Lower leg skin (tissue), 4 donors: ENCODE data around the gene FBXO8. TPM values are rescaled to one million over a fixed set of nuclear protein-coding genes. Genes with fewer than 3 reads are reported as not detected.
"Not testable (repeated sequence)": the region's sequence is repeated elsewhere in the genome, so short reads cannot be mapped to it uniquely, and the experiment has no call there.

Source experiments
- DNase-seq, 2 donors: peaks; one replicate each; pipeline ENCODE4 v3.0.0-alpha.2; 2019; ENCODE audit warnings: low spot score in 2 of 2
- H3K4me3 ChIP-seq: fragments of 200-600 bp; sonication (generic); 2 replicates; pipeline ENCODE4 v1.5.1; 2017; ENCODE audit warnings: mild to moderate bottlenecking, low read depth; ENCODE audit not compliant: poor library complexity, severe bottlenecking
- POLR2A ChIP-seq, 2 donors: fragments of 450-650 bp; IDR thresholded peaks; one replicate each; pipeline ENCODE4 v1.6.1; 2016 to 2017; ENCODE audit warnings: antibody characterized with exemption in 2 of 2, mild to moderate bottlenecking in 1 of 2, moderate library complexity in 1 of 2
- WGBS, 2 donors: methylation state at CpG; one replicate each; pipeline ENCODE4 v1.1.5; 2018; 5-methylcytosine and 5-hydroxymethylcytosine counted together
- intact Hi-C: fragments of 100-400 bp; cut with DNase I; formaldehyde crosslinking; loops from one replicate; pipeline ENCODE4 v1.15.0; 2023; ENCODE audit warnings: low total_unique reads
- total RNA-seq, 4 donors: library from RNA; depleted of rRNA; stranded (reverse); fragments of >200 nt; gene quantifications; one replicate each; pipeline ENCODE4 v1.1.0, GENCODE V29; 2016
- TF ChIP-seq, protein P1 (sequence below), 3 donors: fragments of 450-650 bp; IDR thresholded peaks; one replicate each; pipeline ENCODE4 v1.5.1; 2016; ENCODE audit warnings: antibody characterized with exemption in 3 of 3, mild to moderate bottlenecking in 3 of 3, moderate library complexity in 2 of 3

FBXO8 gene
- total RNA-seq, 4 donors from 2014 or later, result 35.6 to 58.3 (median 47.2) TPM

DNA sequence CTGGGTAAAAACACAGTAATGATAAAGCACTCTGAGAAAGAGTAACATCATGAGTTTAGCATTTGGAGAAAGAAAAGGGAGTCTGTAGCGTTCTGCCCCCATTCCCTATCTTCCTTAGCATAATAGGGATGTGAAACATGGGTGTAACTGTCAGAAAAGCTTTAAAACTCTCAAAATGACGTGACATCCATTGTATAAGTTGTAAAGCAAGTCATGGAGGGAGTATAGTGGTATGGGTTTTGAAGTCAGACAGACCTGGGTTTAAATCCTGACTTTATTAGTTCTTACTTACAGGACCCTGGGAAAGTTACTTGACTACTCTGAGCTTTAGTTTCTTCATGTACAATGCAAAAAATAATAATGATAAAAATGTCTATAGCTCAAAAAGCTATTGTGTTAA is 17.1 kb downstream of the FBXO8 start:
- no peak for DNase-seq
- TF ChIP-seq POLR2A (IDR thresholded peaks at IDR 0.05), result no peak
- TF ChIP-seq, protein P1, sequence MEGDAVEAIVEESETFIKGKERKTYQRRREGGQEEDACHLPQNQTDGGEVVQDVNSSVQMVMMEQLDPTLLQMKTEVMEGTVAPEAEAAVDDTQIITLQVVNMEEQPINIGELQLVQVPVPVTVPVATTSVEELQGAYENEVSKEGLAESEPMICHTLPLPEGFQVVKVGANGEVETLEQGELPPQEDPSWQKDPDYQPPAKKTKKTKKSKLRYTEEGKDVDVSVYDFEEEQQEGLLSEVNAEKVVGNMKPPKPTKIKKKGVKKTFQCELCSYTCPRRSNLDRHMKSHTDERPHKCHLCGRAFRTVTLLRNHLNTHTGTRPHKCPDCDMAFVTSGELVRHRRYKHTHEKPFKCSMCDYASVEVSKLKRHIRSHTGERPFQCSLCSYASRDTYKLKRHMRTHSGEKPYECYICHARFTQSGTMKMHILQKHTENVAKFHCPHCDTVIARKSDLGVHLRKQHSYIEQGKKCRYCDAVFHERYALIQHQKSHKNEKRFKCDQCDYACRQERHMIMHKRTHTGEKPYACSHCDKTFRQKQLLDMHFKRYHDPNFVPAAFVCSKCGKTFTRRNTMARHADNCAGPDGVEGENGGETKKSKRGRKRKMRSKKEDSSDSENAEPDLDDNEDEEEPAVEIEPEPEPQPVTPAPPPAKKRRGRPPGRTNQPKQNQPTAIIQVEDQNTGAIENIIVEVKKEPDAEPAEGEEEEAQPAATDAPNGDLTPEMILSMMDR (IDR thresholded peaks at IDR 0.05), result no peak
- intact Hi-C loops, result no loop called here
- H3K4me3 ChIP-seq, result no peak overlapping the region
- 46 to 57% methylated on average over 2 of the region's 2 CpGs for WGBS, 2 donors

DNA sequence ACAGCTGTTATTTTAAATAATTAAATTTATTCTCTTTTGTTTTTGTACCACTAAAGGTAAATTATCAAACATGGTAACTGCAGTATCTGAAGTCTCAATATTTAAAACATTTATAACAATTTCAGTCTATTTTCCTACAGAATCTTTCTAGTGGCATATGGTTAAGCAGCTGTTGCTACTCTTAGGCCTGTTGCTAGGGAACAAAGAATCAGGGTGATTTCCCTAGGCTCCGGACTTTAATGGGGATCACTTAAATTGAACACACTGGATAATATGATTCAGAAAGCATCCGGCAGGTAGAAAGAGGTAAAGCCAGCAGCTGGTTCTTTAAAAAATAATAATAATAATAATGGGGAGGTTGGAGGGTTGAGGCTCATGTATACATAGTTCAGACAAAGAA is 17.6 kb downstream of the FBXO8 start:
- intact Hi-C loops, result no loop called here
- no peak overlapping the region for H3K4me3 ChIP-seq
- no peak for DNase-seq
- no peak for TF ChIP-seq POLR2A (IDR thresholded peaks at IDR 0.05)
- TF ChIP-seq, protein P1 (IDR thresholded peaks at IDR 0.05), result no peak
- WGBS, 2 donors, result 50 to 59% methylated on average over 2 of the region's 2 CpGs

DNA sequence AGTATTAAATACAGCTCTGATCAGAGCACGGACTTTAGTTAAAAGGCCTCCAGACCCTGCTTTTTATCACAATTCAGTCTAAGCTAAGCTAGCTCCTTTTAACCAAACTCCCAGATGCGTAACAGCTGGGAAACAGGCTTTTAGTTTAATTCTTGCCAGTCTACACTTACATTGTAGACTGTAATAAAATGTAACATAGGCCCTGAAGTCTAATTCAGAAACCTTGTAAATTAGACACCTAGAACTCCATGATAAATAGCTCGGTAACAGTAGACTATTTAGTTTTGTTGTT is 20.1 kb downstream of the FBXO8 start:
- DNase-seq, result no peak
- WGBS, 2 donors, result 89 to 92% methylated on average over 3 of the region's 3 CpGs
- H3K4me3 ChIP-seq, result no peak overlapping the region
- intact Hi-C loops, result no loop called here
- TF ChIP-seq, protein P1 (IDR thresholded peaks at IDR 0.05), result no peak
- no peak for TF ChIP-seq POLR2A (IDR thresholded peaks at IDR 0.05)

DNA sequence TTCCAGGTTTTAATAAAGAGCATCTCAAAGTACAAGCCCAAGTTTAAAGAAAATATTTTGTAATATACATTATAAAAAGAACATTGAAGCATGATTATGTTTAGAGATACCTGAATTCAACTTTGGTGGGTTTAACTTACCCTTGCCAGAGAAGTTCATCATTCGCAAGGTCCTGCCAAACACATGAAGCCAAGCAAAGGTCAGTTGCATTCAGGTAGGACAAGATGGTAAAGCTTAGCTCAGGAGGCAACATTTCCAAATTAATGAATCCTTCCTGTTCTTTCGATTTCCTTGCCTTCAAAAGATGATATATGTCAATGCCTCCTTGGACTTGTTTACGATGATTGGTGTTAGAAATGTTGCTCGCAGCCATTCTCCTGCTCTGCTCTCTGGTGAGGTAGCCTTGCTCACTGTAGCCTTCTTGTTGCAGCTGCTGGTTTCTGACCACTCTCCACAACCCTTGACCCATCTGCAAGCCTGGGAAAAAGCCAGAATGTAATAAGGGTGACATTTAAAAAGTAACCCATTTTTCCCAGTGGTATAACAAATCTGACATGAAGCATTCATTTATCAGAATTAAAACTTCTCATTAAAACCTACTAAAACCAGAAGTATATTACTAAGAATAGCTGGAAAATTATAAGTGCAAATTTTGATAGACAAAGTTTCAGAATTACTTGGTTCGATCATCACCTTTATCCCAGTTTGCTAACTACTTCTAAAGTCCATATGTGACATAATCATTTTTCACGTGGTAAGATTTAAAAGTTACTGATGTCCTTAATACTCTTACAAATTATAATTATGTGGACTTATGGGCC is 20.6 kb downstream of the FBXO8 start:
- WGBS, 2 donors, result 84 to 88% methylated on average over 6 of the region's 6 CpGs
- H3K4me3 ChIP-seq, result no peak overlapping the region
- intact Hi-C loops, result no loop called here
- DNase-seq, result no peak
- TF ChIP-seq, protein P1 (IDR thresholded peaks at IDR 0.05), result no peak
- no peak for TF ChIP-seq POLR2A (IDR thresholded peaks at IDR 0.05)

DNA sequence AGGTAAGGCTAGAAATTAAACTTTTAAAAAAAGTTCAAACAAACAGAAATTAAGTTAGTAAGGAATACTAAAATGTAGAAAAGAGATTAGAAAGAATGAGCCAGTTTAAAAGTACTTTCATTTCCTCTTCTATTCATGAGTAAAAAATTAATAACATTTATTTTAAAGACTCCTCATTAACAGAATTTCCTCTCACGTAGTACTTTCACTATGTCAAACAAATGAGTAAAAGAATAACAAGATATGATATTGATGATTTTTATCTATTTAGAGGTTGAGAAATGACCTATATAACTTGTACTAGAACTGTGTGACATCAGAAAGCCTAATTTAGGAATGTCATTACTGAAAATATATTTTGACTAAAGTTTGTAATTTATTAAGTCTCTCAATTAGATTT is 22.0 kb downstream of the FBXO8 start:
- intact Hi-C loops, H3K4me3 ChIP-seq, DNase-seq: not testable (repeated sequence)
- WGBS, 2 donors, result 78 to 85% methylated on average over 1 of the region's 1 CpG

DNA sequence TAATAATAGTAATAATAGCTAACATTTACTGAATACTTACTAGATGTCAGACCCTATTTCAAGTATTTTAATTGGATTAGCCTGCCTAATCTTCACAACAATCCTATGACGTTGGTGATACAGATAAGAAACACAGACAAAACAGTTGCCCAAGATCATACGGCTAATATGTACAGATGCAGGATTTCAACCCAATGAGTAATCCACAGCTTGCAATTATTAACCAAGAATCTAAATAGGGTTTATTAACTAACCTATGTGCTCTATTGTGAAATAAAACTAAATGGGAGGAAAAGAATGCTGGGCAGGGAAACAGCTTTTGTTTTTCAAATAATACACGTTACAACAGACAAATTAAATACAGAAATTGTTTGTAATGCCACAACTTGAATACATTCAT is 23.4 kb downstream of the FBXO8 start:
- H3K4me3 ChIP-seq, result no peak overlapping the region
- 43 to 47% methylated on average over 3 of the region's 3 CpGs for WGBS, 2 donors
- no peak for DNase-seq
- intact Hi-C loops, result no loop called here
- TF ChIP-seq POLR2A (IDR thresholded peaks at IDR 0.05), result no peak
- TF ChIP-seq, protein P1 (IDR thresholded peaks at IDR 0.05), result no peak
